Natural killer cell (primary cell): Measurements from ENCODE around the gene LHX3. TPM values are rescaled to one million over a fixed set of nuclear protein-coding genes. Genes with fewer than 3 reads are reported as not detected.
A peak's percentile ranks its signal among the peaks of the same experiment; 100 is the strongest.

ENCODE experiments used
- ATAC-seq, 3 donors: fragments of 150-1000 bp in 2 of 3; fragments of 200-7000 bp in 1 of 3; cut with Tn5 transposase; 1 replicate in 1 of 3; 2 replicates in 2 of 3; pipeline ENCODE4 v1.10.0; 2021; ENCODE audit warnings: mild to moderate bottlenecking in 2 of 3, moderate library complexity in 2 of 3
- DNase-seq, 2 donors: peaks; one replicate each; pipeline versions ENCODE4 v3.0.0 to v3.0.0-alpha.2; 2013 to 2021; ENCODE audit warnings: mixed read lengths in 1 of 2
- H3K27ac ChIP-seq: one replicate; pipeline ENCODE4 v1.5.1; 2013; ENCODE audit warnings: mild to moderate bottlenecking, low read length
- H3K27me3 ChIP-seq: one replicate; pipeline ENCODE4 v1.6.1; 2013; ENCODE audit warnings: low read length; ENCODE audit not compliant: control insufficient read depth, insufficient read depth
- H3K36me3 ChIP-seq: one replicate; pipeline ENCODE4 v1.6.1; 2013; ENCODE audit warnings: low read length; ENCODE audit not compliant: control insufficient read depth, insufficient read depth
- H3K4me1 ChIP-seq: one replicate; pipeline ENCODE4 v1.6.1; 2013; ENCODE audit warnings: low read length; ENCODE audit not compliant: control insufficient read depth, insufficient read depth
- H3K4me3 ChIP-seq: one replicate; pipeline ENCODE4 v1.5.1; 2013; ENCODE audit warnings: low read length
- H3K9me3 ChIP-seq: one replicate; pipeline ENCODE4 v1.6.1; 2013; ENCODE audit warnings: low read length; ENCODE audit not compliant: control insufficient read depth, insufficient read depth
- H3K27ac Mint-ChIP-seq, 2 donors: one replicate each; pipeline ENCODE4 v1.8.0; 2022; ENCODE audit warnings: mild to moderate bottlenecking in 2 of 2, mixed read lengths in 2 of 2, moderate library complexity in 1 of 2
- H3K27me3 Mint-ChIP-seq, 2 donors: one replicate each; pipeline ENCODE4 v1.8.0; 2022; ENCODE audit warnings: low read depth in 2 of 2, mixed read lengths in 2 of 2
- H3K36me3 Mint-ChIP-seq: one replicate; pipeline ENCODE4 v1.8.0; 2022; ENCODE audit warnings: mixed read lengths
- H3K4me1 Mint-ChIP-seq, 2 donors: one replicate each; pipeline ENCODE4 v1.8.0; 2022; ENCODE audit warnings: mixed read lengths in 2 of 2
- H3K4me3 Mint-ChIP-seq: one replicate; pipeline ENCODE4 v1.8.0; 2022; ENCODE audit warnings: mild to moderate bottlenecking, moderate library complexity, mixed read lengths
- H3K9me3 Mint-ChIP-seq, 2 donors: one replicate each; pipeline ENCODE4 v1.8.0; 2022; ENCODE audit warnings: mixed read lengths in 2 of 2
- CTCF ChIP-seq: fragments of 200-600 bp; IDR thresholded peaks from one replicate; pipeline ENCODE4 v1.8.0; 2022; ENCODE audit warnings: antibody characterized with exemption
- WGBS: methylation state at CpG from one replicate; pipeline ENCODE4 v1.1.7; 2013; ENCODE audit warnings: missing lambda C conversion rate; ENCODE audit not compliant: insufficient coverage; 5-methylcytosine and 5-hydroxymethylcytosine counted together
- intact Hi-C: fragments of 100-400 bp; cut with micrococcal nuclease; formaldehyde crosslinking; loops from one replicate; pipeline ENCODE4 v1.14.2; 2022
- total RNA-seq, 4 donors: library from RNA; stranded (reverse); fragments of 120-200 nt in 1 of 4; gene quantifications; one replicate each; pipeline versions ENCODE4 v1.2.3 to v1.2.4, GENCODE V29; 2013 to 2022

Gene LHX3
- total RNA-seq, 3 donors from 2014 or later (not counting 1 experiment from before 2014, with no cell fraction given), result 0.38 TPM; not detected in 2

GRCh38 chr9:136220017-136220729 lies 15.2 kb upstream of the LHX3 start:
- peaks cover 3% of the 10 kb centered on the region for H3K36me3 Mint-ChIP-seq
- peak in 1 of 2 donors; percentile 52 for DNase-seq
- intact Hi-C loops, result no loop called here
- no peaks in the 10 kb centered on the region for H3K9me3 Mint-ChIP-seq
- Histone ChIP-seq H3K27ac (no peak overlapping the region), H3K36me3 (peaks cover 53% of the 10 kb centered on the region), H3K9me3 (no peaks in the 10 kb centered on the region), H3K4me1 (peaks cover 11% of the 10 kb centered on the region), H3K27me3 (no peaks in the 10 kb centered on the region), H3K4me3 (no peak overlapping the region)
- peaks cover 3 to 5% of the 10 kb centered on the region in 2 donors for H3K4me1 Mint-ChIP-seq
- no peak overlapping the region for H3K27ac Mint-ChIP-seq
- H3K4me3 Mint-ChIP-seq, result no peak overlapping the region
- no peak for ATAC-seq
- H3K27me3 Mint-ChIP-seq, result no peaks in the 10 kb centered on the region
- 90% methylated on average over 15 of the region's 15 CpGs for WGBS
- no peak for TF ChIP-seq CTCF

- Mint-ChIP-seq H3K27me3 (no peaks in the 10 kb centered on the region), H3K4me3 (no peak overlapping the region), H3K9me3 (no peaks in the 10 kb centered on the region), H3K27ac (no peak overlapping the region), H3K36me3 (peaks cover 8% of the 10 kb centered on the region), H3K4me1 (no peaks in the 10 kb centered on the region)
- peaks cover 7% of the 10 kb centered on the region for H3K4me1 ChIP-seq
- no peak for ATAC-seq
- no peak for DNase-seq
- H3K27me3 ChIP-seq, result no peaks in the 10 kb centered on the region
- H3K36me3 ChIP-seq, result peaks cover 62% of the 10 kb centered on the region
- H3K9me3 ChIP-seq, result no peaks in the 10 kb centered on the region
- no peak for TF ChIP-seq CTCF
- WGBS, result 98% methylated on average over 13 of the region's 13 CpGs
- no peak overlapping the region for H3K4me3 ChIP-seq
- intact Hi-C loops, result no loop called here
- H3K27ac ChIP-seq, result no peak overlapping the region
Observed at GRCh38 chr9:136219276-136219675, 14.3 kb upstream of the LHX3 start.

- TF ChIP-seq CTCF, result no peak
- ATAC-seq, result no peak
- intact Hi-C loops, result no loop called here
- no peak for DNase-seq
- over 99% methylated on average over 15 of the region's 15 CpGs for WGBS
- Histone ChIP-seq H3K36me3 (peaks cover 63% of the 10 kb centered on the region), H3K4me3 (no peak overlapping the region), H3K27me3 (no peaks in the 10 kb centered on the region), H3K4me1 (peaks cover under 1% of the 10 kb centered on the region), H3K27ac (no peak overlapping the region), H3K9me3 (no peaks in the 10 kb centered on the region)
- Mint-ChIP-seq H3K36me3 (peaks cover 8% of the 10 kb centered on the region), H3K9me3 (no peaks in the 10 kb centered on the region), H3K4me1 (no peaks in the 10 kb centered on the region), H3K4me3 (no peak overlapping the region), H3K27me3 (no peaks in the 10 kb centered on the region), H3K27ac (no peak overlapping the region)
Observed at GRCh38 chr9:136218673-136219072, 13.7 kb upstream of the LHX3 start.

- H3K27ac ChIP-seq, result no peak overlapping the region
- H3K4me3 ChIP-seq, result no peak overlapping the region
- intact Hi-C loops, result no loop called here
- Mint-ChIP-seq H3K4me1 (no peaks in the 10 kb centered on the region), H3K4me3 (no peak overlapping the region), H3K27me3 (no peaks in the 10 kb centered on the region), H3K27ac (no peak overlapping the region), H3K36me3 (peaks cover 8% of the 10 kb centered on the region), H3K9me3 (no peaks in the 10 kb centered on the region)
- no peaks in the 10 kb centered on the region for H3K9me3 ChIP-seq
- peaks cover 61% of the 10 kb centered on the region for H3K36me3 ChIP-seq
- TF ChIP-seq CTCF, result no peak
- 96% methylated on average over 16 of the region's 16 CpGs for WGBS
- H3K27me3 ChIP-seq, result no peaks in the 10 kb centered on the region
- no peaks in the 10 kb centered on the region for H3K4me1 ChIP-seq
- ATAC-seq (no peak), DNase-seq (no peak)
Observed at GRCh38 chr9:136218271-136218670, 13.3 kb upstream of the LHX3 start.
